Activated naive CD8-positive, alpha-beta T cell treated with anti-CD3 and anti-CD28 coated beads, Interleukin-2, amount 10 ng/mL, durations not matched to agents 7 days and 5 days (primary cell): ENCODE data around the gene FERD3L. TPM values are rescaled to one million over a fixed set of nuclear protein-coding genes. Genes with fewer than 3 reads are reported as not detected.
"Not testable (repeated sequence)": the region's sequence is repeated elsewhere in the genome, so short reads cannot be mapped to it uniquely, and the experiment has no call there.

Experiments used
- ATAC-seq: fragments of 150-1000 bp; cut with Tn5 transposase; one replicate; pipeline ENCODE4 v1.10.0; 2021; ENCODE audit warnings: low read depth, moderate library complexity
- POLR2A ChIA-PET: fragments of 350-600 bp; sonication (Branson Sonifier 250); formaldehyde crosslinking; loops from one replicate; lab custom pipeline; 2021; ENCODE audit warnings: antibody characterized with exemption; lab: Charles Lee
- DNase-seq: peaks from one replicate; pipeline ENCODE4 v3.0.0; 2021
- H3K27ac Mint-ChIP-seq: one replicate; pipeline ENCODE4 v1.8.0; 2022; ENCODE audit warnings: mild to moderate bottlenecking, mixed read lengths
- H3K27me3 Mint-ChIP-seq: one replicate; pipeline ENCODE4 v1.8.0; 2022; ENCODE audit warnings: mild to moderate bottlenecking, moderate library complexity, mixed read lengths
- H3K36me3 Mint-ChIP-seq: one replicate; pipeline ENCODE4 v1.8.0; 2021; ENCODE audit warnings: mild to moderate bottlenecking, mixed read lengths
- H3K4me1 Mint-ChIP-seq: one replicate; pipeline ENCODE4 v1.8.0; 2021; ENCODE audit warnings: mixed read lengths
- H3K4me3 Mint-ChIP-seq: one replicate; pipeline ENCODE4 v1.8.0; 2022; ENCODE audit warnings: mild to moderate bottlenecking, moderate library complexity, mixed read lengths
- H3K9me3 Mint-ChIP-seq: one replicate; pipeline ENCODE4 v1.8.0; 2021; ENCODE audit warnings: mixed read lengths
- total RNA-seq, 2 experiments: library from RNA; stranded (reverse); gene quantifications; one replicate each; pipeline ENCODE4 v1.2.3, GENCODE V29; 2021

FERD3L gene, protein sequence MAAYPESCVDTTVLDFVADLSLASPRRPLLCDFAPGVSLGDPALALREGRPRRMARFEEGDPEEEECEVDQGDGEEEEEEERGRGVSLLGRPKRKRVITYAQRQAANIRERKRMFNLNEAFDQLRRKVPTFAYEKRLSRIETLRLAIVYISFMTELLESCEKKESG
- not detected for total RNA-seq

DNA sequence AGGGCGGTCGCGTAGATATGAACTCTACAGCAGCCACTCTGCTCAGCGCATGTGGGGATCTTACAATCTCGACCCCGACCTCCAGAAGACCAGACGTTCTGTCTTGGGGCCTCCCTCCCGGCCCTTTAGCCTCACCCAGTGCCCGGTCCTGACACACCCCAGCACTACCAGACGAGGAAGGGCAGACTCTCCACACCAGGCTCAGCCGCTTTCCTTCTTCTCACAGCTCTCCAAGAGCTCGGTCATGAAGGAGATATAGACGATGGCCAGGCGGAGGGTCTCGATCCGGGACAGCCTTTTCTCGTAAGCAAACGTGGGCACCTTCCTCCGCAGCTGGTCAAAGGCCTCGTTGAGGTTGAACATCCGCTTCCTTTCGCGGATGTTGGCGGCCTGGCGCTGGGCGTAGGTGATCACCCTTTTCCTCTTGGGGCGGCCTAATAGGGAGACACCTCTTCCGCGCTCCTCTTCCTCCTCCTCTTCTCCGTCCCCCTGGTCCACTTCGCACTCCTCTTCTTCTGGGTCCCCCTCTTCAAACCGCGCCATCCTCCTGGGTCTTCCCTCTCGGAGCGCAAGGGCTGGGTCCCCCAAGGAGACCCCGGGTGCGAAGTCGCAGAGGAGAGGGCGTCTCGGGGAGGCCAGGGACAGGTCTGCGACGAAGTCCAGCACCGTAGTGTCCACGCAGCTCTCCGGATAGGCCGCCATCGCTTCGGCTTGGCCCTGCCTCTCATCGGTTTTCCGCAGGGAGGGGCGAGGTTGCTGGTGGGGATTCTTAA, at the start of gene FERD3L:
TSS of gene FERD3L (minus strand) at position 761 of the 773 bp plus-strand sequence. CDS start at position 702, 59 bp downstream.
- H3K4me1 Mint-ChIP-seq = no peaks in the 10 kb centered on the region
- peaks cover 2% of the 10 kb centered on the region for H3K9me3 Mint-ChIP-seq
- no peak within 1 kb of the TSS for H3K4me3 Mint-ChIP-seq
- DNase-seq (peak; percentile 21), ATAC-seq (no peak)
- H3K27me3 Mint-ChIP-seq = peaks cover 47% of the 10 kb centered on the region
- H3K27ac Mint-ChIP-seq = no peak within 1 kb of the TSS
- POLR2A ChIA-PET = no interaction called here
- H3K36me3 Mint-ChIP-seq = peaks cover 1% of the 10 kb centered on the region

DNA sequence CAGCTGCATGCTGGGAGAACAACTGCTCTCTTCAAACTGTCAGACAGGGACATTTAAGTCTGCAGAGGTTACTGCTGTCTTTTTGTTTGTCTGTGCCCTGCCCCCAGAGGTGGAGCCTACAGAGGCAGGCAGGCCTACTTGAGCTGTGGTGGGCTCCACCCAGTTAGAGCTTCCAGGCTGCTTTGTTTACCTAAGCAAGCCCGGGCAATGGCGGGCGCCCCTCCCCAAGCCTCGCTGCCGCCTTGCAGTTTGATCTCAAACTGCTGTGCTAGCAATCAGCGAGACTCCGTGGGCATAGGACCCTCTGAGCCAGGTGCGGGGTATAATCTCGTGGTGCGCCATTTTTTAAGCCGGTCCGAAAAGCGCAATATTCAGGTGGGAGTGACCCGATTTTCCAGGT, 49.2 kb upstream of the FERD3L start:
- H3K9me3 Mint-ChIP-seq, POLR2A ChIA-PET, ATAC-seq, H3K4me1 Mint-ChIP-seq, H3K36me3 Mint-ChIP-seq, DNase-seq, H3K4me3 Mint-ChIP-seq, H3K27me3 Mint-ChIP-seq, H3K27ac Mint-ChIP-seq: not testable (repeated sequence)

DNA sequence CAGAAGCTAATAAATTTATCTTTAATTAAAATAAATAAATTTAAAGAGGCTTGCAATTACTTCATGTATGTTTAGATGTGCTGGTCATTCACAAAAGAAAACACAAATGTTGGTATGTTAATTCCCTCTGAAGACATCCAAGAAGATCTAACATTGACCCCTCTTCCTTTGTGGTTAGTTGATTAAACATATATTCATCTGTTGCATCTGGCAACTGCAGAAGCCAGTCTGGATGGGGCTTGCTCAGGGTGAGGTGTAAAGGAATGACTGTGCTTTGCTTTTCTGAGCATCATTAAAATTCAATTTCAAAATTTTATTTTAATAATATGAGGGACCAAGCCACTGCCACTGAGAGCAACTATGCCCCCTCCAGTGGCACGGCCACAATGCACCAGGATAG, 36.4 kb upstream of the FERD3L start:
- no peak overlapping the region for H3K27ac Mint-ChIP-seq

DNA sequence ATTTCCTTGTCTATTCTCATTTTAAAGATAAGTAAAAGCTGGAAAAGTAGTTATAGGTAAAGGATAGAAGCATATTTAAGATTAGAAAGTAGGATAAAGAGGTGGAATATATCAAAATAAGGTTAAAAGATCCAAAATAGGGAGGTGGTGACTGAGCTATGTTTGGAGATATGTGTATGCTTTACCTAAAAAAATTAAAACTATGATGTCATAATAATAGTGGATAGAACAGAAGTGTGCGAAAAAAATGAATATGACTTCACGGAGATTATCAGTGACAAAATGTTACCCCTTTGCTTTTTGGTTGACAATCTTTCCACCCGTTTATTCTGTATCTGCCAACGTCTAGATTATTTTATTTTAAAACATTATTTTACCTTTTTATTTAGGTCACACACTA, 33.4 kb upstream of the FERD3L start:
- peaks cover 3% of the 10 kb centered on the region for H3K9me3 Mint-ChIP-seq
- DNase-seq (no peak), ATAC-seq (no peak)
- no peaks in the 10 kb centered on the region for H3K36me3 Mint-ChIP-seq
- no peak overlapping the region for H3K4me3 Mint-ChIP-seq
- H3K27me3 Mint-ChIP-seq = no peaks in the 10 kb centered on the region
- no peaks in the 10 kb centered on the region for H3K4me1 Mint-ChIP-seq
- POLR2A ChIA-PET = no interaction called here
- no peak overlapping the region for H3K27ac Mint-ChIP-seq

More for the DNA sequence above, 36.4 kb upstream of the FERD3L start:
- H3K27me3 Mint-ChIP-seq = no peaks in the 10 kb centered on the region
- no peaks in the 10 kb centered on the region for H3K36me3 Mint-ChIP-seq
- no peak for DNase-seq
- POLR2A ChIA-PET = no interaction called here
- H3K4me1 Mint-ChIP-seq = no peaks in the 10 kb centered on the region
- H3K4me3 Mint-ChIP-seq = no peak overlapping the region
- no peak for ATAC-seq
- peaks cover 8% of the 10 kb centered on the region for H3K9me3 Mint-ChIP-seq

DNA sequence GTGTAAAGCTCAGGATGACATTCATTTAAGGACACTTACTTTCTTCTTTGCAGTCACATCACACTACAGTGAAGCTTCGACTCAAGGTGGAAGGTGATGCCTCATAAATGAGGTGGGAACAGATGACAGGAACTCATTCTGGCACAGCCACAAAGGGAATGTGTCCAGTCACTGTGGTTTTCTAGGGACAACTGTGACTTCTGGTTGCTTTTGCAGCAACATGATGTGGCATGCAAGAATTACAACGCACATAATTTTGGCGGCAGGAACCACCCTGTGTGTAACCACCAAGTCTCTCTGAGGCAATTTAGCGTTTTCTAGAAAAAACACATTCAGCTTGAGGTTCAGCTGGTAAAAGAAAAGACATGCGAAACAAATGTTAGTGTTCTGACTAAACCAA, 32.0 kb upstream of the FERD3L start:
- ATAC-seq = no peak
- Mint-ChIP-seq H3K27me3 (no peaks in the 10 kb centered on the region), H3K4me1 (no peaks in the 10 kb centered on the region), H3K9me3 (no peaks in the 10 kb centered on the region), H3K4me3 (no peak overlapping the region), H3K36me3 (no peaks in the 10 kb centered on the region), H3K27ac (no peak overlapping the region)
- no peak for DNase-seq
- POLR2A ChIA-PET = no interaction called here

DNA sequence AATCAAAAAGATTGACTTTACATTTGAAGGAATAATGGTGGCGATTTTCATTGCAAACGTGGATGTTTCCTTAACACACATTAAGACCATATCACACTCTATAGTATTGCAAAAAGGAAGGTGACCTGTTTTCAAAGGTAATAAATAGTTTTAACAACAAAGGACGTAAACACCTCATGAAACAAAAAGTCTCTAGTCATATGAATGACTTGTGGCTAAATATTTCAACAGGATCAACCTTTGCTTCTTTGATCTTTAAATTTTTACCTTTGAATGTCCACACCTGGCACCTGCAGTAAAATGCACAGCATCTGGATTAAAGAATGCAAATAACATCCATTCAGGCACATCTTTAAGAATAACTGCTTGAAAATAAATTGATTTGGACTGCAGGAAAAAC, 30.0 kb upstream of the FERD3L start:
- Mint-ChIP-seq H3K4me1 (no peaks in the 10 kb centered on the region), H3K27ac (no peak overlapping the region), H3K4me3 (no peak overlapping the region), H3K9me3 (peaks cover 2% of the 10 kb centered on the region), H3K27me3 (no peaks in the 10 kb centered on the region), H3K36me3 (no peaks in the 10 kb centered on the region)
- no peak for DNase-seq
- no peak for ATAC-seq
- POLR2A ChIA-PET = no interaction called here

DNA sequence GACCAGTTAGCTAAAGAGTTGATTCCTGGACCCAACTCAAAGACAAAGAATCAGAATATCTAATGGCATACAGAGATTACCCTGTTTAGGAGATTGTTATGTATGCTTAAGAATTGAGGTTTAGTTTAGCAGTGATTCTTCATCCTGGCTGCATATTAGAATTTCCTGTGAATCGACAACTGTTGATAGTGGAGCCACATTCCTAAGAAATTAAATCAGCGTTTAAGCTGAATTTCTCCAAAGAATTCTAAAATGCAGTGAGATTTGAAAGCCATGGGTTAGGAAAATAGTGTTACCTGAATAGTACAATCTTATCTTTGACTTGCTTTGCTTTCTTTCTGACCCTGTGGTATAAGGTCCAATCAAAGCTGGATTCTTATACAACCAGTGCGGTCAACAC, 16.4 kb upstream of the FERD3L start:
- no peaks in the 10 kb centered on the region for H3K4me1 Mint-ChIP-seq
- POLR2A ChIA-PET = no interaction called here
- no peak overlapping the region for H3K4me3 Mint-ChIP-seq

DNA sequence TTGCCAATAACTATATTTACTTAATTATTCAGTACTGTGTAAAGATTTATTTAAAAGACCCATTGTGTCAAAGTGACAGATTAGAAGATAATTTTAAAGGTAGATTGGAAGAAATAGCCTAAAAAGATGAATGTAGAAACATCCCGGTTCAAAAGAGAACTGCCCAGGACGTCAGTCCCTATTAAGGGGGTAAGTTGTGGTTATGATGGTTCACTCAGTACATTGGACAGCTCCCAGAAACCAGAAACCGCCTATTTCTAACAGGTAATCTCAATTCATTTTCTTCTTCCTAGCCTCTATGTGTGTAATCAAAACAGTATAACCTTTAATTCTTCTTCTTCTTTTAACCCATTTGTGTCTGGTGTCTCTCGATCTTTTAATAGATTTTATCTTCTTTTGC, 1.5 kb upstream of the FERD3L start:
- Mint-ChIP-seq H3K27me3 (peaks cover 42% of the 10 kb centered on the region), H3K27ac (no peak overlapping the region), H3K4me3 (no peak overlapping the region), H3K4me1 (no peaks in the 10 kb centered on the region), H3K9me3 (peaks cover 2% of the 10 kb centered on the region), H3K36me3 (peaks cover 1% of the 10 kb centered on the region)
- DNase-seq (no peak), ATAC-seq (no peak)
- POLR2A ChIA-PET = no interaction called here

More for the DNA sequence above, 16.4 kb upstream of the FERD3L start:
- Mint-ChIP-seq H3K27ac (no peak overlapping the region), H3K9me3 (no peaks in the 10 kb centered on the region), H3K27me3 (no peaks in the 10 kb centered on the region), H3K36me3 (no peaks in the 10 kb centered on the region)
- ATAC-seq = no peak
- DNase-seq = no peak

DNA sequence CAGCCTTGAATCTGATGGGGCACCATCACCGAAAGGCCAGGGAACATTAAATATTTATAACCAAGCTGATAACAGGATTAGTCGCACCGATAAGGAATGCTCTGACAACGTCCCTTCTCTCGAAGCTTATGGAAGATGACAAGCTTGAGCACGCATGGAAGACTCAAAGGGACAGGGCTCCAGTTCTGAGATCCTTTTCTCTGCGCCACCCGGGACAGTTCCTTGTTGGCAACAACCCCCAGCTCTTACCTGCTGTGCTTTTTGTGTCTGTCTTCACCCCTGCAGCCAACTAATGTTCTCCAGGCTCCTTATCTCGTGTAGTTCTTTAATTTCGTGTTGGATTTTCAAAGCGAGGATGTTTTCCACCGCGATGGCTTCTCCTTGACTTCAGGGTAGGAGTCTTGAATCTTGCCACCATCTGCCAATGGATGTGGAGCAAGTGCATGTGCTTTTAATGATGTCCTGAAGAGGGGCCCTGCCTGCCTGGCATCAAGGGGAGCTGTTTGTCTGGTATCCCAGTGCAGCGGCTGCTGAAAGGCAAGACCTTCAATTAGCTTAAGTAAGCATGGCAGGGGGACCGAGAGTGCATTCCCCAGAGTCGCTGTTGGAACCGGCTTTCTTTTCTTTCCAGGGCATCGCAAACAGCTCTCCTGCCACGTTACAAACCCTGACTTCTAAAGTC, 354 bp upstream of the FERD3L start:
- no peak overlapping the region for H3K4me3 Mint-ChIP-seq
- H3K36me3 Mint-ChIP-seq = peaks cover 1% of the 10 kb centered on the region
- DNase-seq = no peak
- peaks cover 2% of the 10 kb centered on the region for H3K9me3 Mint-ChIP-seq
- ATAC-seq = no peak
- no peak overlapping the region for H3K27ac Mint-ChIP-seq
- no peaks in the 10 kb centered on the region for H3K4me1 Mint-ChIP-seq
- peaks cover 47% of the 10 kb centered on the region for H3K27me3 Mint-ChIP-seq
- POLR2A ChIA-PET = no interaction called here

DNA sequence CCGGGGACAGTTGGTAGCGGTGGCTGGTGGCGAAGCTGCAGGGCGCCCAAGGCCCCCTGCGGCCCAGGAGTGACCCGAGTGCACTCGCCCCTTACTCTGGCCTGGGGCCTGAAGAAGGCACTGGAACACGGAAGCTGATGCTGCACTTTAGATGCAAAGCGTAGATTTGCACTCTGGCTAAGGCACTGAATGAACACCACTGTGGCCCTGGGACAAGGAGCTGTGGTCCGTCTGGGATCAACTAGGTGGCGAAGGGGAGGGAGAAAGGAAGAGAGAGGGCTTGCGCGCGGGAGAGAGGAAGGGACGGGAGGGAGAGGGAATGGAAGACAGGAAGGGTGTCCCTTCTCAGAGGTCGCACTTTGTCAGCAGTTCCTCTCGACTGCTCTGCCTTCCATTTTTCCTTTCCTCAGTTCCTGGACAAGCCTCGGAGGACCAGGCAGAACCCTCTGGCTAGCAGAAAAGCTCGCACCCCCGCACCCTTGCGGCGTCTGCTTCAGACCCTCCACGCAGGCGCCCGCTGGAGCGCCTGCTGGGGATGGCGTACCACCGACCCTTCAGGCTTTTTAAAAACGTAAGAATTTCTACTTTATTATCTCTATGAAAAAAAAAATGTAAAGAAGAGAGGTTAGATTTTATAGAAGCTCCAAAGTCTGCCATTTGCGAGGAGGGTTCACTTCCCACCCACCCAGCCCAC, 1.2 kb downstream of the FERD3L start:
- Mint-ChIP-seq H3K27me3 (peaks cover 47% of the 10 kb centered on the region), H3K9me3 (peaks cover 2% of the 10 kb centered on the region), H3K4me1 (no peaks in the 10 kb centered on the region), H3K27ac (no peak overlapping the region), H3K36me3 (peaks cover 1% of the 10 kb centered on the region), H3K4me3 (no peak overlapping the region)
- DNase-seq = no peak
- ATAC-seq = no peak
- POLR2A ChIA-PET = no interaction called here

DNA sequence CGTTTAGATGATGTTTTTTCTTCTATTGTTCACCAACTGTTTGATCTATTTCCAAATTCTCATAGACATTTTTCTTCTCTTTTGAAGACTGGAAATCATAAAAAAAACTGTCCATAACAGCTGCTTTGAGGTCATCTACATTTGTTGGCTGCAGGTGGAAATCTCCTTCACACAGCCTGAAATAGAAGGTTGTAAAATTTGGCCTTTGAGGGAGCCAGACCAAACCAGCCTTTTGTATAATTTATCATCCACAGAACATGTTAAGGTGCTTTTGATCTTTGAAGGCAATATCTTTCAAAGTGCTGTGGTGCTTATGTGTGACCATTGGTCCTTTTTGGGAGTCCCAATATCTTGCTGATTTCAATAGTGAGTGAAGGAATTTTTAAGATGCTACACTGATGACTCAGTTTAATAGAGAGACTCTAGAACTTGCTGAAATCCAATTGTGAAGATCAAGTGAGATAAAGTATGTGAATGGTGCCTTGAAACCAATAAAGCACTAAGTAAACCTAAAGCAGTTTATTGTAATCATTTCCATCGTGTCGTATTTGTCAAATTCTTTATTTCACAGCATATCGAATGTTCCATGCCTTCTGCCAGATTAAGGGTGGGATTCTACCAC, 5.4 kb downstream of the FERD3L start:
- no peaks in the 10 kb centered on the region for H3K4me1 Mint-ChIP-seq
- H3K27ac Mint-ChIP-seq = no peak overlapping the region
- POLR2A ChIA-PET = no interaction called here

DNA sequence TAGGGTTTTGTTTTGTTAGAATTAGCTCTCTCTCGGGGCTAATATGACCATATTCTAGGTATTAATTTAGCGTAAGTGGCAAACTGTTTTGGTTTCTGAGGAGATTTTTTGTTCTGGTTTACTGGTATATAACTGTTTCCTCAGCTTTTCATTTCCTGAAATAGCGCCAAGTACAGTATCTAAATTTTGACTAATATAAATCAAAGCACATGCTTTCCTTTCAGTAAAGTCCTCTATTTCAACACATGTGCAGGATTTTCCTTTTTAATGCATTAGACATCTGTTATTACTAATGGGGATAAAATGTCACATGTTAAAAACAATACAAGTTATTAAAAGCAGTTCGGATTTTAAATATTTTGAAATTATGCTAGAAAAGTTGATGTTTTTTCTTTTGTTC, 11.3 kb downstream of the FERD3L start:
- H3K27ac Mint-ChIP-seq = no peak overlapping the region
- H3K4me1 Mint-ChIP-seq = no peaks in the 10 kb centered on the region
- ATAC-seq = no peak
- DNase-seq = no peak
- no peaks in the 10 kb centered on the region for H3K27me3 Mint-ChIP-seq
- POLR2A ChIA-PET = no interaction called here
- no peak overlapping the region for H3K4me3 Mint-ChIP-seq
- H3K9me3 Mint-ChIP-seq = no peaks in the 10 kb centered on the region
- H3K36me3 Mint-ChIP-seq = no peaks in the 10 kb centered on the region

More for the DNA sequence above, 5.4 kb downstream of the FERD3L start:
- no peak overlapping the region for H3K4me3 Mint-ChIP-seq
- H3K27me3 Mint-ChIP-seq = peaks cover 28% of the 10 kb centered on the region
- H3K9me3 Mint-ChIP-seq = no peaks in the 10 kb centered on the region
- H3K36me3 Mint-ChIP-seq = peaks cover 1% of the 10 kb centered on the region
- no peak for ATAC-seq
- no peak for DNase-seq

DNA sequence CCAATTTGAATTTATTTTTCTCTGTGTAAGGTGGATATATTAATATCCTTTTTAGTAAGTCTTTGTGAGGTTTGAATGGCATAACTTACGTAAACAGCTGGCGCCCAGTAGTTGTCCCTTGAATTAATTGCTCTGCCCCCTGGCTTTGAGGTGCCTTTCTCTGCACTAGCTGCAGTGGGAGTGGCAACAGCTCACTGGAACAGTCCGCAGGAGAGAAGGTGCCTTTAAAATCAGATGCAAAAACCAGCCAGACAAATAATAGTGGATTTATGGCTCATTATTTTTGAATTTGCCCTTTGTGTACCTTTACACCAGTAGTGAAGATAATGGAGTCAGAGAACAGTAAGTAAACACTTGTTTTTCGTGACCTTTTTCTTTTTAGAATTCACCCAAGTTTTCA, 11.8 kb downstream of the FERD3L start:
- Mint-ChIP-seq H3K36me3 (no peaks in the 10 kb centered on the region), H3K4me1 (no peaks in the 10 kb centered on the region), H3K27me3 (no peaks in the 10 kb centered on the region), H3K9me3 (no peaks in the 10 kb centered on the region), H3K4me3 (no peak overlapping the region), H3K27ac (no peak overlapping the region)
- POLR2A ChIA-PET = no interaction called here
- ATAC-seq = no peak
- no peak for DNase-seq
